ENCODE results near the gene EIF3B.
"Not testable (repeated sequence)": the region's sequence is repeated elsewhere in the genome, so short reads cannot be mapped to it uniquely, and the experiment has no call there.

EIF3B gene

GRCh38 chr7:2384354-2385243, 30.0 kb downstream of the EIF3B start:
- Histone ChIP-seq H3K4me1 (ENCODE audit: control insufficient read depth, insufficient read depth, low read length) (no peaks in the 10 kb centered on the region), H3K27me3 (ENCODE audit: control insufficient read depth, insufficient read depth, low read length, poor library complexity, severe bottlenecking) (no peaks in the 10 kb centered on the region), H3K27ac (ENCODE audit: insufficient read depth, low read depth, low read length, poor library complexity, severe bottlenecking) (no peak overlapping the region), H3K4me3 (ENCODE audit: insufficient read depth, low read depth, low read length) (no peak overlapping the region), H3K9me3 (ENCODE audit: control insufficient read depth, low read length) (no peaks in the 10 kb centered on the region), H3K36me3 (ENCODE audit: control insufficient read depth, insufficient read depth, low read length) (peaks cover 8% of the 10 kb centered on the region)
- WGBS, 2 experiments, result 89 to 92% methylated on average over 19 of the region's 19 CpGs

GRCh38 chr7:2386122-2386521, 31.5 kb downstream of the EIF3B start:
- H3K4me1 ChIP-seq (ENCODE audit: control insufficient read depth, insufficient read depth, low read length); H3K9me3 ChIP-seq (ENCODE audit: control insufficient read depth, low read length); H3K27ac ChIP-seq (ENCODE audit: insufficient read depth, low read depth, low read length, poor library complexity, severe bottlenecking); H3K4me3 ChIP-seq (ENCODE audit: insufficient read depth, low read depth, low read length); H3K36me3 ChIP-seq (ENCODE audit: control insufficient read depth, insufficient read depth, low read length); H3K27me3 ChIP-seq (ENCODE audit: control insufficient read depth, insufficient read depth, low read length, poor library complexity, severe bottlenecking): not testable (repeated sequence)
- WGBS, 2 experiments, result 94 to 96% methylated on average over 9 of the region's 9 CpGs

- no peaks in the 10 kb centered on the region for H3K36me3 ChIP-seq (ENCODE audit: control insufficient read depth, insufficient read depth, low read length)
- H3K4me1 ChIP-seq (ENCODE audit: control insufficient read depth, insufficient read depth, low read length), result peaks cover 6% of the 10 kb centered on the region
- no peak overlapping the region for H3K4me3 ChIP-seq (ENCODE audit: insufficient read depth, low read depth, low read length)
- no peaks in the 10 kb centered on the region for H3K9me3 ChIP-seq (ENCODE audit: control insufficient read depth, low read length)
- 77 to 78% methylated on average over 17 of the region's 17 CpGs for WGBS, 2 experiments
- H3K27me3 ChIP-seq (ENCODE audit: control insufficient read depth, insufficient read depth, low read length, poor library complexity, severe bottlenecking), result no peaks in the 10 kb centered on the region
- H3K27ac ChIP-seq (ENCODE audit: insufficient read depth, low read depth, low read length, poor library complexity, severe bottlenecking), result no peak overlapping the region
Observed at GRCh38 chr7:2386964-2387669, 32.5 kb downstream of the EIF3B start.

- H3K4me1 ChIP-seq (ENCODE audit: control insufficient read depth, insufficient read depth, low read length), result peaks cover 6% of the 10 kb centered on the region
- 93 to 95% methylated on average over 31 of the region's 31 CpGs for WGBS, 2 experiments
Observed at GRCh38 chr7:2387897-2388636, 33.4 kb downstream of the EIF3B start.

GRCh38 chr7:2388637-2388954, 34.0 kb downstream of the EIF3B start:
- H3K27me3 ChIP-seq (ENCODE audit: control insufficient read depth, insufficient read depth, low read length, poor library complexity, severe bottlenecking), result no peaks in the 10 kb centered on the region
- no peaks in the 10 kb centered on the region for H3K9me3 ChIP-seq (ENCODE audit: control insufficient read depth, low read length)
- no peak overlapping the region for H3K27ac ChIP-seq (ENCODE audit: insufficient read depth, low read depth, low read length, poor library complexity, severe bottlenecking)
- WGBS, 2 experiments, result 94% methylated on average over 5 of the region's 5 CpGs
- no peak overlapping the region for H3K4me3 ChIP-seq (ENCODE audit: insufficient read depth, low read depth, low read length)
- peaks cover 6% of the 10 kb centered on the region for H3K4me1 ChIP-seq (ENCODE audit: control insufficient read depth, insufficient read depth, low read length)
- H3K36me3 ChIP-seq (ENCODE audit: control insufficient read depth, insufficient read depth, low read length), result no peaks in the 10 kb centered on the region

More at GRCh38 chr7:2387897-2388636, 33.4 kb downstream of the EIF3B start:
- no peaks in the 10 kb centered on the region for H3K9me3 ChIP-seq (ENCODE audit: control insufficient read depth, low read length)
- no peaks in the 10 kb centered on the region for H3K27me3 ChIP-seq (ENCODE audit: control insufficient read depth, insufficient read depth, low read length, poor library complexity, severe bottlenecking)
- no peak overlapping the region for H3K27ac ChIP-seq (ENCODE audit: insufficient read depth, low read depth, low read length, poor library complexity, severe bottlenecking)
- H3K4me3 ChIP-seq (ENCODE audit: insufficient read depth, low read depth, low read length), result no peak overlapping the region
- no peaks in the 10 kb centered on the region for H3K36me3 ChIP-seq (ENCODE audit: control insufficient read depth, insufficient read depth, low read length)

GRCh38 chr7:2390020-2390816, 35.6 kb downstream of the EIF3B start:
- H3K4me3 ChIP-seq (ENCODE audit: insufficient read depth, low read depth, low read length); H3K36me3 ChIP-seq (ENCODE audit: control insufficient read depth, insufficient read depth, low read length); H3K4me1 ChIP-seq (ENCODE audit: control insufficient read depth, insufficient read depth, low read length); H3K27me3 ChIP-seq (ENCODE audit: control insufficient read depth, insufficient read depth, low read length, poor library complexity, severe bottlenecking); H3K9me3 ChIP-seq (ENCODE audit: control insufficient read depth, low read length): not testable (repeated sequence)
- WGBS, 2 experiments, result 78 to 82% methylated on average over 14 of the region's 16 CpGs
- peak overlapping the region; percentile 50 for H3K27ac ChIP-seq (ENCODE audit: insufficient read depth, low read depth, low read length, poor library complexity, severe bottlenecking)

- 92 to 93% methylated on average over 12 of the region's 12 CpGs for WGBS, 2 experiments
- H3K4me1 ChIP-seq (ENCODE audit: control insufficient read depth, insufficient read depth, low read length), result peaks cover 6% of the 10 kb centered on the region
- H3K27ac ChIP-seq (ENCODE audit: insufficient read depth, low read depth, low read length, poor library complexity, severe bottlenecking), result no peak overlapping the region
- H3K9me3 ChIP-seq (ENCODE audit: control insufficient read depth, low read length), result no peaks in the 10 kb centered on the region
- H3K4me3 ChIP-seq (ENCODE audit: insufficient read depth, low read depth, low read length), result no peak overlapping the region
- no peaks in the 10 kb centered on the region for H3K27me3 ChIP-seq (ENCODE audit: control insufficient read depth, insufficient read depth, low read length, poor library complexity, severe bottlenecking)
- no peaks in the 10 kb centered on the region for H3K36me3 ChIP-seq (ENCODE audit: control insufficient read depth, insufficient read depth, low read length)
Observed at GRCh38 chr7:2393706-2394105, 39.1 kb downstream of the EIF3B start.

GRCh38 chr7:2394566-2395082, 40.0 kb downstream of the EIF3B start:
- Histone ChIP-seq H3K27ac (ENCODE audit: insufficient read depth, low read depth, low read length, poor library complexity, severe bottlenecking) (no peak overlapping the region), H3K36me3 (ENCODE audit: control insufficient read depth, insufficient read depth, low read length) (no peaks in the 10 kb centered on the region), H3K4me3 (ENCODE audit: insufficient read depth, low read depth, low read length) (no peak overlapping the region), H3K27me3 (ENCODE audit: control insufficient read depth, insufficient read depth, low read length, poor library complexity, severe bottlenecking) (no peaks in the 10 kb centered on the region), H3K4me1 (ENCODE audit: control insufficient read depth, insufficient read depth, low read length) (peaks cover 6% of the 10 kb centered on the region), H3K9me3 (ENCODE audit: control insufficient read depth, low read length) (no peaks in the 10 kb centered on the region)
- 94% methylated on average over 21 of the region's 21 CpGs for WGBS, 2 experiments

GRCh38 chr7:2398506-2398905, 43.9 kb downstream of the EIF3B start:
- Histone ChIP-seq H3K4me3 (ENCODE audit: insufficient read depth, low read depth, low read length) (no peak overlapping the region), H3K4me1 (ENCODE audit: control insufficient read depth, insufficient read depth, low read length) (peaks cover 8% of the 10 kb centered on the region), H3K36me3 (ENCODE audit: control insufficient read depth, insufficient read depth, low read length) (no peaks in the 10 kb centered on the region), H3K9me3 (ENCODE audit: control insufficient read depth, low read length) (no peaks in the 10 kb centered on the region), H3K27ac (ENCODE audit: insufficient read depth, low read depth, low read length, poor library complexity, severe bottlenecking) (no peak overlapping the region), H3K27me3 (ENCODE audit: control insufficient read depth, insufficient read depth, low read length, poor library complexity, severe bottlenecking) (no peaks in the 10 kb centered on the region)
- WGBS, 2 experiments, result 91 to 94% methylated on average over 4 of the region's 4 CpGs
